ENCODE measurements around the gene LRCH3. TPM values are rescaled to one million over a fixed set of nuclear protein-coding genes. Genes with fewer than 3 reads are reported as not detected.

LRCH3 gene
- total and polyA plus RNA-seq, 2 of the 13 experiments (the other 11 are each of a cell fraction or from before 2014, with no cell fraction given), result 25.5 to 103 TPM

DNA sequence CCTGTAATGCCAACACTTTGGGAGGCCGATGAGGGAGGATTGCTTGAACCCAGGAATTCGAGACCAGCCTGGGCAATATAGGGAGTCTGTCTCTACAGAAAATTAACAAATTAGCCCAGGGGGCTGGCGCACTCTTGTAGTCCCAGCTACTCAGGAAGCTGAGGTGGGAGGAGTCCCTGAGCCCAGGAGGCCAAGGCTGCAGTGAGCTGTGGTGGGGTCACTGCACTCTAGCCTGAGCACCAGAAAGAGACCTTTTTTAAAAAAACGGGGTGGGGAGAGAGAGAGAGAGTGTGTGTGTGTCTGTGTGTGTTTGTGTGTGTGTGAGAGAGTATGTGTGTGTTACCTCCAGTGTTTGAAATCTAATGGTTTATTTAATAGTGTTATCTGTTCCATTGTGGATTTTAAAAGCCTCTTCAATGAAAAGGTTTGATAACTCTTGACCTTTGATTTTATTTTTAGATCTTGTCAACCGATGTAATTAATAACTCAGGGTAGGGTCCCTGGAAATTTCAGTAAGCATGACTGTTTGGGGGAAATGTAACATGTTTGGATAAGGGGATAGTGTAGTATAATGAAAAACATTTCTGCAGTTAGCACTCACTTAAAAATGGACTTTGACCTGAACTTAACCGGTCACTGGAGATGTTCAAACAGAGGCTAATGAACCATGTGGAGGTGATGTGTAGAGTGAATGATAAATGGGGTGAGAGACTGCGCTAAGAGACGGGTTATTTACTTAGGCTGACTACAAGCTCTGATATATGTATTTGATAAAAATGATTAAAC is 29.7 kb downstream of the LRCH3 start (continued):
- TF ChIP-seq, protein P1, sequence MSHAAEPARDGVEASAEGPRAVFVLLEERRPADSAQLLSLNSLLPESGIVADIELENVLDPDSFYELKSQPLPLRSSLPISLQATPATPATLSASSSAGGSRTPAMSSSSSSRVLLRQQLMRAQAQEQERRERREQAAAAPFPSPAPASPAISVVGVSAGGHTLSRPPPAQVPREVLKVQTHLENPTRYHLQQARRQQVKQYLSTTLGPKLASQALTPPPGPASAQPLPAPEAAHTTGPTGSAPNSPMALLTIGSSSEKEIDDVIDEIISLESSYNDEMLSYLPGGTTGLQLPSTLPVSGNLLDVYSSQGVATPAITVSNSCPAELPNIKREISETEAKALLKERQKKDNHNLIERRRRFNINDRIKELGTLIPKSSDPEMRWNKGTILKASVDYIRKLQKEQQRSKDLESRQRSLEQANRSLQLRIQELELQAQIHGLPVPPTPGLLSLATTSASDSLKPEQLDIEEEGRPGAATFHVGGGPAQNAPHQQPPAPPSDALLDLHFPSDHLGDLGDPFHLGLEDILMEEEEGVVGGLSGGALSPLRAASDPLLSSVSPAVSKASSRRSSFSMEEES (CRISPR knock-in tag; IDR thresholded peaks at IDR 0.05), result no peak
- TF ChIP-seq, protein P2, sequence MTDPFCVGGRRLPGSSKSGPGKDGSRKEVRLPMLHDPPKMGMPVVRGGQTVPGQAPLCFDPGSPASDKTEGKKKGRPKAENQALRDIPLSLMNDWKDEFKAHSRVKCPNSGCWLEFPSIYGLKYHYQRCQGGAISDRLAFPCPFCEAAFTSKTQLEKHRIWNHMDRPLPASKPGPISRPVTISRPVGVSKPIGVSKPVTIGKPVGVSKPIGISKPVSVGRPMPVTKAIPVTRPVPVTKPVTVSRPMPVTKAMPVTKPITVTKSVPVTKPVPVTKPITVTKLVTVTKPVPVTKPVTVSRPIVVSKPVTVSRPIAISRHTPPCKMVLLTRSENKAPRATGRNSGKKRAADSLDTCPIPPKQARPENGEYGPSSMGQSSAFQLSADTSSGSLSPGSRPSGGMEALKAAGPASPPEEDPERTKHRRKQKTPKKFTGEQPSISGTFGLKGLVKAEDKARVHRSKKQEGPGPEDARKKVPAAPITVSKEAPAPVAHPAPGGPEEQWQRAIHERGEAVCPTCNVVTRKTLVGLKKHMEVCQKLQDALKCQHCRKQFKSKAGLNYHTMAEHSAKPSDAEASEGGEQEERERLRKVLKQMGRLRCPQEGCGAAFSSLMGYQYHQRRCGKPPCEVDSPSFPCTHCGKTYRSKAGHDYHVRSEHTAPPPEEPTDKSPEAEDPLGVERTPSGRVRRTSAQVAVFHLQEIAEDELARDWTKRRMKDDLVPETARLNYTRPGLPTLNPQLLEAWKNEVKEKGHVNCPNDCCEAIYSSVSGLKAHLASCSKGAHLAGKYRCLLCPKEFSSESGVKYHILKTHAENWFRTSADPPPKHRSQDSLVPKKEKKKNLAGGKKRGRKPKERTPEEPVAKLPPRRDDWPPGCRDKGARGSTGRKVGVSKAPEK (CRISPR knock-in tag; IDR thresholded peaks at IDR 0.05; ENCODE audit: borderline replicate concordance), result 0 out of 2 replicates have a peak, but pooled peaks have one; percentile 69
- no peak for TF ChIP-seq ZNF335 (CRISPR knock-in tag; IDR thresholded peaks at IDR 0.05)
- TF ChIP-seq, protein P3, sequence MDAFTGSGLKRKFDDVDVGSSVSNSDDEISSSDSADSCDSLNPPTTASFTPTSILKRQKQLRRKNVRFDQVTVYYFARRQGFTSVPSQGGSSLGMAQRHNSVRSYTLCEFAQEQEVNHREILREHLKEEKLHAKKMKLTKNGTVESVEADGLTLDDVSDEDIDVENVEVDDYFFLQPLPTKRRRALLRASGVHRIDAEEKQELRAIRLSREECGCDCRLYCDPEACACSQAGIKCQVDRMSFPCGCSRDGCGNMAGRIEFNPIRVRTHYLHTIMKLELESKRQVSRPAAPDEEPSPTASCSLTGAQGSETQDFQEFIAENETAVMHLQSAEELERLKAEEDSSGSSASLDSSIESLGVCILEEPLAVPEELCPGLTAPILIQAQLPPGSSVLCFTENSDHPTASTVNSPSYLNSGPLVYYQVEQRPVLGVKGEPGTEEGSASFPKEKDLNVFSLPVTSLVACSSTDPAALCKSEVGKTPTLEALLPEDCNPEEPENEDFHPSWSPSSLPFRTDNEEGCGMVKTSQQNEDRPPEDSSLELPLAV (CRISPR knock-in tag; conservative IDR thresholded peaks at IDR 0.05; ENCODE audit: low read depth), result no peak
- no peak for TF ChIP-seq ZNF251 (CRISPR knock-in tag; IDR thresholded peaks at IDR 0.05)
- no peak for TF ChIP-seq TMF1 (CRISPR knock-in tag; IDR thresholded peaks at IDR 0.05; ENCODE audit: low read depth)
- TF ChIP-seq, protein P4, sequence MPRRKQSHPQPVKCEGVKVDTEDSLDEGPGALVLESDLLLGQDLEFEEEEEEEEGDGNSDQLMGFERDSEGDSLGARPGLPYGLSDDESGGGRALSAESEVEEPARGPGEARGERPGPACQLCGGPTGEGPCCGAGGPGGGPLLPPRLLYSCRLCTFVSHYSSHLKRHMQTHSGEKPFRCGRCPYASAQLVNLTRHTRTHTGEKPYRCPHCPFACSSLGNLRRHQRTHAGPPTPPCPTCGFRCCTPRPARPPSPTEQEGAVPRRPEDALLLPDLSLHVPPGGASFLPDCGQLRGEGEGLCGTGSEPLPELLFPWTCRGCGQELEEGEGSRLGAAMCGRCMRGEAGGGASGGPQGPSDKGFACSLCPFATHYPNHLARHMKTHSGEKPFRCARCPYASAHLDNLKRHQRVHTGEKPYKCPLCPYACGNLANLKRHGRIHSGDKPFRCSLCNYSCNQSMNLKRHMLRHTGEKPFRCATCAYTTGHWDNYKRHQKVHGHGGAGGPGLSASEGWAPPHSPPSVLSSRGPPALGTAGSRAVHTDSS (CRISPR knock-in tag; conservative IDR thresholded peaks at IDR 0.05), result no peak
- TF ChIP-seq ZNF431 (CRISPR knock-in tag; IDR thresholded peaks at IDR 0.05; ENCODE audit: borderline replicate concordance, low read depth), result peak; percentile 72; the same call in 1 of the 2 replicates
- no peak for TF ChIP-seq ZNF136 (CRISPR knock-in tag; IDR thresholded peaks at IDR 0.05; ENCODE audit: low read depth)
- no peak for TF ChIP-seq SCMH1 (CRISPR knock-in tag; IDR thresholded peaks at IDR 0.05; ENCODE audit: borderline replicate concordance)
- TF ChIP-seq HIVEP1 (CRISPR knock-in tag; IDR thresholded peaks at IDR 0.05), result no peak
- TF ChIP-seq SRY (CRISPR knock-in tag; IDR thresholded peaks at IDR 0.05), result no peak
- no peak; the same call in 1 of the 2 replicates for TF ChIP-seq FOXO1 (CRISPR knock-in tag; IDR thresholded peaks at IDR 0.05)
- TF ChIP-seq ZNF562 (CRISPR knock-in tag; IDR thresholded peaks at IDR 0.05; ENCODE audit: borderline replicate concordance), result no peak
- TF ChIP-seq ZNF329 (CRISPR knock-in tag; IDR thresholded peaks at IDR 0.05; ENCODE audit: low read depth), result no peak
- TF ChIP-seq ZMYM2 (CRISPR knock-in tag; IDR thresholded peaks at IDR 0.05), result no peak
- TF ChIP-seq, protein P5, sequence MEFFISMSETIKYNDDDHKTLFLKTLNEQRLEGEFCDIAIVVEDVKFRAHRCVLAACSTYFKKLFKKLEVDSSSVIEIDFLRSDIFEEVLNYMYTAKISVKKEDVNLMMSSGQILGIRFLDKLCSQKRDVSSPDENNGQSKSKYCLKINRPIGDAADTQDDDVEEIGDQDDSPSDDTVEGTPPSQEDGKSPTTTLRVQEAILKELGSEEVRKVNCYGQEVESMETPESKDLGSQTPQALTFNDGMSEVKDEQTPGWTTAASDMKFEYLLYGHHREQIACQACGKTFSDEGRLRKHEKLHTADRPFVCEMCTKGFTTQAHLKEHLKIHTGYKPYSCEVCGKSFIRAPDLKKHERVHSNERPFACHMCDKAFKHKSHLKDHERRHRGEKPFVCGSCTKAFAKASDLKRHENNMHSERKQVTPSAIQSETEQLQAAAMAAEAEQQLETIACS (CRISPR knock-in tag; IDR thresholded peaks at IDR 0.05), result no peak
- no peak for TF ChIP-seq ZFP36L2 (CRISPR knock-in tag; IDR thresholded peaks at IDR 0.05)
- TF ChIP-seq TRIM24 (CRISPR knock-in tag; IDR thresholded peaks at IDR 0.05), result no peak
